Heart left ventricle (tissue), 13 donors: ENCODE results near the gene LMAN2L.

Experiments used
- POLR2A ChIP-seq, 2 donors: fragments of 450-650 bp; IDR thresholded peaks; one replicate each; pipeline ENCODE4 v1.6.1; 2017; ENCODE audit warnings: antibody characterized with exemption in 2 of 2, mild to moderate bottlenecking in 2 of 2, moderate library complexity in 2 of 2
- TF ChIP-seq, protein P1 (sequence below), 12 donors: fragments of 200-600 bp; sonication (generic) in 4 of 12; IDR thresholded peaks; one replicate each; pipeline versions ENCODE4 v1.5.0 to v1.8.0; 2018 to 2022; ENCODE audit warnings: antibody characterized with exemption in 12 of 12, mild to moderate bottlenecking in 5 of 12
- donor health status: ischemic (EF 13 %, LVEDD 7.1; RV severe dilation, severe dysfunction).
- donor health status: DM: no; HTN: yes; CAD: no.
- donor health status: DM: no; HTN: no; CAD: no.
- donor health status: ischemic (EF 25% LVEDD 6.9; RV normal size, moderate dysfunction).
- donor health status: ischemic (EF 25% LVEDD 5.7; RV mildly dilated, moderate dysfunction).
- donor health status: ischemic (EF 35%, LVEDD 5.7; RV mildly dilated, moderate dysfunction).
- donor health status: nonischemic (EF 11% LVEDD 7.7; RV severe dilation, severe dysfunction).
- donor health status: DM: yes; HTN: yes; CAD: no.
- donor health status: PGD.
- donor health status: ischemic (EF 29% LVEDD 5.4; RV normal size, mild dysfunction).
- donor health status: nonischemic (EF 23%, LVEDD 6.1; RV moderate dilation, normal function).

GRCh38 chr2:96730212-96730611 lies 9.7 kb downstream of the LMAN2L start:
- TF ChIP-seq, protein P1, sequence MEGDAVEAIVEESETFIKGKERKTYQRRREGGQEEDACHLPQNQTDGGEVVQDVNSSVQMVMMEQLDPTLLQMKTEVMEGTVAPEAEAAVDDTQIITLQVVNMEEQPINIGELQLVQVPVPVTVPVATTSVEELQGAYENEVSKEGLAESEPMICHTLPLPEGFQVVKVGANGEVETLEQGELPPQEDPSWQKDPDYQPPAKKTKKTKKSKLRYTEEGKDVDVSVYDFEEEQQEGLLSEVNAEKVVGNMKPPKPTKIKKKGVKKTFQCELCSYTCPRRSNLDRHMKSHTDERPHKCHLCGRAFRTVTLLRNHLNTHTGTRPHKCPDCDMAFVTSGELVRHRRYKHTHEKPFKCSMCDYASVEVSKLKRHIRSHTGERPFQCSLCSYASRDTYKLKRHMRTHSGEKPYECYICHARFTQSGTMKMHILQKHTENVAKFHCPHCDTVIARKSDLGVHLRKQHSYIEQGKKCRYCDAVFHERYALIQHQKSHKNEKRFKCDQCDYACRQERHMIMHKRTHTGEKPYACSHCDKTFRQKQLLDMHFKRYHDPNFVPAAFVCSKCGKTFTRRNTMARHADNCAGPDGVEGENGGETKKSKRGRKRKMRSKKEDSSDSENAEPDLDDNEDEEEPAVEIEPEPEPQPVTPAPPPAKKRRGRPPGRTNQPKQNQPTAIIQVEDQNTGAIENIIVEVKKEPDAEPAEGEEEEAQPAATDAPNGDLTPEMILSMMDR (IDR thresholded peaks at IDR 0.05) = no peak
- TF ChIP-seq POLR2A (IDR thresholded peaks at IDR 0.05) = no peak
